WTC11 (cell line): Measurements from ENCODE around the gene FBXO21. TPM values are rescaled to one million over a fixed set of nuclear protein-coding genes. Genes with fewer than 3 reads are reported as not detected.

Experiments
- ATAC-seq: fragments of 200-7000 bp; cut with Tn5 transposase; 2 replicates; pipeline ENCODE4 v1.10.0; 2021; ENCODE audit warnings: mild to moderate bottlenecking, moderate library complexity
- CTCF ChIA-PET: fragments of 300-600 bp; sonication (Branson Sonifier 250); formaldehyde crosslinking; loops from one replicate; lab custom pipeline; 2021; ENCODE audit warnings: antibody characterized with exemption; lab: Charles Lee
- POLR2A ChIA-PET: fragments of 350-600 bp; sonication (Branson Sonifier 250); formaldehyde crosslinking; loops from one replicate; lab custom pipeline; 2021; ENCODE audit warnings: antibody characterized with exemption; lab: Charles Lee
- DNase-seq: peaks from one replicate; pipeline ENCODE4 v3.0.0; 2021; ENCODE audit warnings: low spot score
- H3K27ac Mint-ChIP-seq: 2 replicates; pipeline ENCODE4 v1.8.0; 2021; ENCODE audit warnings: mixed read lengths
- H3K27me3 Mint-ChIP-seq: 2 replicates; pipeline ENCODE4 v1.8.0; 2021; ENCODE audit warnings: low read depth, mild to moderate bottlenecking, moderate library complexity, mixed read lengths
- H3K36me3 Mint-ChIP-seq: 2 replicates; pipeline ENCODE4 v1.8.0; 2021; ENCODE audit warnings: mixed read lengths
- H3K4me1 Mint-ChIP-seq: 2 replicates; pipeline ENCODE4 v1.8.0; 2022; ENCODE audit warnings: mixed read lengths
- H3K4me3 Mint-ChIP-seq: 2 replicates; pipeline ENCODE4 v1.8.0; 2021; ENCODE audit warnings: mild to moderate bottlenecking, moderate library complexity, mixed read lengths
- H3K9me3 Mint-ChIP-seq: 2 replicates; pipeline ENCODE4 v1.8.0; 2021; ENCODE audit warnings: mixed read lengths
- AFF4 ChIP-seq: sonication (generic); formaldehyde crosslinking; IDR thresholded peaks from 2 replicates; pipeline ENCODE4 v1.8.1; 2023; ENCODE audit warnings: mild to moderate bottlenecking, missing genetic modification reagents, borderline replicate concordance
- CREB1 ChIP-seq: sonication (generic); formaldehyde crosslinking; IDR thresholded peaks from 2 replicates; pipeline ENCODE4 v1.8.0; 2023; ENCODE audit warnings: mild to moderate bottlenecking, missing genetic modification reagents
- E2F5 ChIP-seq: sonication (generic); formaldehyde crosslinking; IDR thresholded peaks from 2 replicates; pipeline ENCODE4 v1.8.1; 2022; ENCODE audit warnings: mild to moderate bottlenecking, moderate library complexity, missing genetic modification reagents
- ESRRA ChIP-seq: sonication (generic); formaldehyde crosslinking; IDR thresholded peaks from 2 replicates; pipeline ENCODE4 v1.8.1; 2022; ENCODE audit warnings: mild to moderate bottlenecking, missing genetic modification reagents, borderline replicate concordance
- HMGA2 ChIP-seq: fragments of 250-450 bp; sonication (Bioruptor Pico); IDR thresholded peaks from 2 replicates; pipeline ENCODE4 v1.4.0; 2021; ENCODE audit warnings: mild to moderate bottlenecking, moderate library complexity
- IRF2 ChIP-seq: sonication (generic); formaldehyde crosslinking; IDR thresholded peaks from 2 replicates; pipeline ENCODE4 v1.8.0; 2022; ENCODE audit warnings: low read depth, missing genetic modification reagents, borderline replicate concordance
- KAT7 ChIP-seq: sonication (generic); formaldehyde crosslinking; IDR thresholded peaks from 2 replicates; pipeline ENCODE4 v1.8.1; 2023; ENCODE audit warnings: missing genetic modification reagents, mild to moderate bottlenecking, borderline replicate concordance
- NR2C2 ChIP-seq: sonication (generic); formaldehyde crosslinking; IDR thresholded peaks from 2 replicates; pipeline ENCODE4 v1.8.0; 2022; ENCODE audit warnings: mild to moderate bottlenecking, missing genetic modification reagents
- RELA ChIP-seq: sonication (generic); formaldehyde crosslinking; IDR thresholded peaks from 2 replicates; pipeline ENCODE4 v1.8.1; 2022; ENCODE audit warnings: missing genetic modification reagents, mild to moderate bottlenecking, borderline replicate concordance
- total RNA-seq: library from RNA; stranded (reverse); gene quantifications from 3 replicates; pipeline ENCODE4 v1.2.3, GENCODE V29; 2021
- TF ChIP-seq, protein P1 (sequence below): sonication (generic); formaldehyde crosslinking; conservative IDR thresholded peaks from 2 replicates; pipeline ENCODE4 v1.8.1; 2023; ENCODE audit warnings: mild to moderate bottlenecking, low read depth, missing genetic modification reagents, moderate library complexity
- TF ChIP-seq, protein P2 (sequence below): fragments of 200-600 bp; IDR thresholded peaks from 2 replicates; pipeline ENCODE4 v1.8.0; 2022; ENCODE audit warnings: antibody characterized with exemption
- TF ChIP-seq, protein P3 (sequence below): sonication (generic); formaldehyde crosslinking; IDR thresholded peaks from 2 replicates; pipeline ENCODE4 v1.8.1; 2023; ENCODE audit warnings: mild to moderate bottlenecking, missing genetic modification reagents
- TF ChIP-seq, protein P4 (sequence below): sonication (generic); formaldehyde crosslinking; IDR thresholded peaks from 2 replicates; pipeline ENCODE4 v1.8.0; 2022; ENCODE audit warnings: mild to moderate bottlenecking, missing genetic modification reagents
- TF ChIP-seq, protein P5 (sequence below): sonication (generic); formaldehyde crosslinking; IDR thresholded peaks from 2 replicates; pipeline ENCODE4 v1.8.1; 2023; ENCODE audit warnings: mild to moderate bottlenecking, missing genetic modification reagents

FBXO21 gene
- total RNA-seq, 1 experiment from 2014 or later = 60.3 TPM

DNA sequence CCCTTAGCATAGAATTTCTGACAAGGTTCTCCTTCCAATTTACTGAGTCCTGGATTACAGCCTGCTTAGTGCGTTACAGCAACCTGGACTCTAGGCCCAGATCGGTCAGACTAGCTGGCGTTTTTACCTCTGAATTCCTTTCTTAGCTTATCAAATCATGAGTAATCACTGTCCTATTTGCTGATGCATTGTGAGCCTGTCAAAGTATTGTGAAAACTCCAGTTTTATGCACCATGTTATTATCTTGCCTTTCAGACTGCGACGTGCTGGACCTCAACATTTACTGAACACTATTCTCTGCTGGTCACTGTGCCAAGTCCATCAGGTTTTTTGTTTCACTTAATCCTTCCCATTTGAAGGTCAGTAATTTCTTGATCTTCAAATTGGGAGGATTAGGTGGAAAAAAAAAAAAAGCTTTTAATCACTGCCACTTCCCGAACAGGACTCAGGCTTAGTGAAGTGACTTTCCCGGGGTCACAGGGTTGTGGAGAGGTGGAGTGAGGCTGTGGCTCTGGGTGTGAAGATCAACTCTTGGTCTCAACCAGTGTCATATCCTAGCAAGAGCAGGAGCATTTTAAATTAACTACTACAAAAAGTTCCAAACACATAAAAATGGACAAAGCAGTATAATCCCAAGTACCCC lies 31.2 kb downstream of the FBXO21 start (continued):
- TF ChIP-seq, protein P1, sequence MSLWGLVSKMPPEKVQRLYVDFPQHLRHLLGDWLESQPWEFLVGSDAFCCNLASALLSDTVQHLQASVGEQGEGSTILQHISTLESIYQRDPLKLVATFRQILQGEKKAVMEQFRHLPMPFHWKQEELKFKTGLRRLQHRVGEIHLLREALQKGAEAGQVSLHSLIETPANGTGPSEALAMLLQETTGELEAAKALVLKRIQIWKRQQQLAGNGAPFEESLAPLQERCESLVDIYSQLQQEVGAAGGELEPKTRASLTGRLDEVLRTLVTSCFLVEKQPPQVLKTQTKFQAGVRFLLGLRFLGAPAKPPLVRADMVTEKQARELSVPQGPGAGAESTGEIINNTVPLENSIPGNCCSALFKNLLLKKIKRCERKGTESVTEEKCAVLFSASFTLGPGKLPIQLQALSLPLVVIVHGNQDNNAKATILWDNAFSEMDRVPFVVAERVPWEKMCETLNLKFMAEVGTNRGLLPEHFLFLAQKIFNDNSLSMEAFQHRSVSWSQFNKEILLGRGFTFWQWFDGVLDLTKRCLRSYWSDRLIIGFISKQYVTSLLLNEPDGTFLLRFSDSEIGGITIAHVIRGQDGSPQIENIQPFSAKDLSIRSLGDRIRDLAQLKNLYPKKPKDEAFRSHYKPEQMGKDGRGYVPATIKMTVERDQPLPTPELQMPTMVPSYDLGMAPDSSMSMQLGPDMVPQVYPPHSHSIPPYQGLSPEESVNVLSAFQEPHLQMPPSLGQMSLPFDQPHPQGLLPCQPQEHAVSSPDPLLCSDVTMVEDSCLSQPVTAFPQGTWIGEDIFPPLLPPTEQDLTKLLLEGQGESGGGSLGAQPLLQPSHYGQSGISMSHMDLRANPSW (CRISPR knock-in tag) = no peak
- no peak for TF ChIP-seq NR2C2
- TF ChIP-seq, protein P2, sequence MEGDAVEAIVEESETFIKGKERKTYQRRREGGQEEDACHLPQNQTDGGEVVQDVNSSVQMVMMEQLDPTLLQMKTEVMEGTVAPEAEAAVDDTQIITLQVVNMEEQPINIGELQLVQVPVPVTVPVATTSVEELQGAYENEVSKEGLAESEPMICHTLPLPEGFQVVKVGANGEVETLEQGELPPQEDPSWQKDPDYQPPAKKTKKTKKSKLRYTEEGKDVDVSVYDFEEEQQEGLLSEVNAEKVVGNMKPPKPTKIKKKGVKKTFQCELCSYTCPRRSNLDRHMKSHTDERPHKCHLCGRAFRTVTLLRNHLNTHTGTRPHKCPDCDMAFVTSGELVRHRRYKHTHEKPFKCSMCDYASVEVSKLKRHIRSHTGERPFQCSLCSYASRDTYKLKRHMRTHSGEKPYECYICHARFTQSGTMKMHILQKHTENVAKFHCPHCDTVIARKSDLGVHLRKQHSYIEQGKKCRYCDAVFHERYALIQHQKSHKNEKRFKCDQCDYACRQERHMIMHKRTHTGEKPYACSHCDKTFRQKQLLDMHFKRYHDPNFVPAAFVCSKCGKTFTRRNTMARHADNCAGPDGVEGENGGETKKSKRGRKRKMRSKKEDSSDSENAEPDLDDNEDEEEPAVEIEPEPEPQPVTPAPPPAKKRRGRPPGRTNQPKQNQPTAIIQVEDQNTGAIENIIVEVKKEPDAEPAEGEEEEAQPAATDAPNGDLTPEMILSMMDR = no peak
- TF ChIP-seq, protein P3, sequence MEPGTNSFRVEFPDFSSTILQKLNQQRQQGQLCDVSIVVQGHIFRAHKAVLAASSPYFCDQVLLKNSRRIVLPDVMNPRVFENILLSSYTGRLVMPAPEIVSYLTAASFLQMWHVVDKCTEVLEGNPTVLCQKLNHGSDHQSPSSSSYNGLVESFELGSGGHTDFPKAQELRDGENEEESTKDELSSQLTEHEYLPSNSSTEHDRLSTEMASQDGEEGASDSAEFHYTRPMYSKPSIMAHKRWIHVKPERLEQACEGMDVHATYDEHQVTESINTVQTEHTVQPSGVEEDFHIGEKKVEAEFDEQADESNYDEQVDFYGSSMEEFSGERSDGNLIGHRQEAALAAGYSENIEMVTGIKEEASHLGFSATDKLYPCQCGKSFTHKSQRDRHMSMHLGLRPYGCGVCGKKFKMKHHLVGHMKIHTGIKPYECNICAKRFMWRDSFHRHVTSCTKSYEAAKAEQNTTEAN (CRISPR knock-in tag) = no peak
- no peak for TF ChIP-seq IRF2 (CRISPR knock-in tag)
- TF ChIP-seq ESRRA (CRISPR knock-in tag) = no peak
- no peak for TF ChIP-seq AFF4 (CRISPR knock-in tag)
- TF ChIP-seq E2F5 (CRISPR knock-in tag) = no peak
- no peak for TF ChIP-seq RELA (CRISPR knock-in tag)
- TF ChIP-seq, protein P4, sequence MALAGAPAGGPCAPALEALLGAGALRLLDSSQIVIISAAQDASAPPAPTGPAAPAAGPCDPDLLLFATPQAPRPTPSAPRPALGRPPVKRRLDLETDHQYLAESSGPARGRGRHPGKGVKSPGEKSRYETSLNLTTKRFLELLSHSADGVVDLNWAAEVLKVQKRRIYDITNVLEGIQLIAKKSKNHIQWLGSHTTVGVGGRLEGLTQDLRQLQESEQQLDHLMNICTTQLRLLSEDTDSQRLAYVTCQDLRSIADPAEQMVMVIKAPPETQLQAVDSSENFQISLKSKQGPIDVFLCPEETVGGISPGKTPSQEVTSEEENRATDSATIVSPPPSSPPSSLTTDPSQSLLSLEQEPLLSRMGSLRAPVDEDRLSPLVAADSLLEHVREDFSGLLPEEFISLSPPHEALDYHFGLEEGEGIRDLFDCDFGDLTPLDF (CRISPR knock-in tag) = no peak

DNA sequence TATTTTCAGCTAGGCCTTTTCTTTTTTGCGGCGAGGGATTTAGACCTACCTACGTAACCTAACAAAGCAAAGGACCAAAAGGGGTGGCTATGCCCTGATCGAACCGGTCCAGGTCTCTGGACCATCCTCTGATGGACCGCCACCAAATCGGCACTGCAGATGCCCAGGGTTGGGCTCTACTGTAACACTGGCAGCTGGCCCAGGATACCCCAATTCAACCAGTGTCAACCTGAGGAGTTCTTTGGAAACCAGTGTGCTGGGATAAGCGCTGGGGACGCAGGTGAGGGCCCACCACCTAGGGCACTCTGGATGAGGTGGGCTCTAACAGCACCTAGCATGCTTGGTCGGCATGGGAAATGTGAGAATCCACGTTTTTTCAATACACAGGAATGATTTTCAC lies 32.2 kb downstream of the FBXO21 start:
- Mint-ChIP-seq H3K27me3 (no peaks in the 10 kb centered on the region), H3K4me1 (peaks cover 3% of the 10 kb centered on the region; the same call in 1 of the 2 replicates), H3K36me3 (peaks cover 69% of the 10 kb centered on the region), H3K27ac (no peak overlapping the region; the same call in 1 of the 2 replicates), H3K9me3 (no peaks in the 10 kb centered on the region), H3K4me3 (no peak overlapping the region)
- ATAC-seq = no peak
- CTCF ChIA-PET = no interaction called here
- DNase-seq = no peak
- POLR2A ChIA-PET = no interaction called here
- no peak for TF ChIP-seq KAT7 (CRISPR knock-in tag)
- TF ChIP-seq, protein P5, sequence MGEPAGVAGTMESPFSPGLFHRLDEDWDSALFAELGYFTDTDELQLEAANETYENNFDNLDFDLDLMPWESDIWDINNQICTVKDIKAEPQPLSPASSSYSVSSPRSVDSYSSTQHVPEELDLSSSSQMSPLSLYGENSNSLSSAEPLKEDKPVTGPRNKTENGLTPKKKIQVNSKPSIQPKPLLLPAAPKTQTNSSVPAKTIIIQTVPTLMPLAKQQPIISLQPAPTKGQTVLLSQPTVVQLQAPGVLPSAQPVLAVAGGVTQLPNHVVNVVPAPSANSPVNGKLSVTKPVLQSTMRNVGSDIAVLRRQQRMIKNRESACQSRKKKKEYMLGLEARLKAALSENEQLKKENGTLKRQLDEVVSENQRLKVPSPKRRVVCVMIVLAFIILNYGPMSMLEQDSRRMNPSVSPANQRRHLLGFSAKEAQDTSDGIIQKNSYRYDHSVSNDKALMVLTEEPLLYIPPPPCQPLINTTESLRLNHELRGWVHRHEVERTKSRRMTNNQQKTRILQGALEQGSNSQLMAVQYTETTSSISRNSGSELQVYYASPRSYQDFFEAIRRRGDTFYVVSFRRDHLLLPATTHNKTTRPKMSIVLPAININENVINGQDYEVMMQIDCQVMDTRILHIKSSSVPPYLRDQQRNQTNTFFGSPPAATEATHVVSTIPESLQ (CRISPR knock-in tag) = no peak
- TF ChIP-seq, protein P3 (CRISPR knock-in tag) = no peak
- no peak for TF ChIP-seq CREB1 (CRISPR knock-in tag)
- no peak for TF ChIP-seq HMGA2 (CRISPR knock-in tag)
